T-helper 9 cell (primary cell): ENCODE data around the gene POLR1A.
"Not testable (repeated sequence)": the region's sequence is repeated elsewhere in the genome, so short reads cannot be mapped to it uniquely, and the experiment has no call there.

Experiments
- DNase-seq: peaks from one replicate; pipeline ENCODE4 v3.0.0-alpha.2; 2020

POLR1A gene

GRCh38 chr2:85995648-85996529, 109.8 kb downstream of the POLR1A start:
- no peak for DNase-seq

GRCh38 chr2:85994897-85995647, 110.6 kb downstream of the POLR1A start:
- DNase-seq, result no peak

GRCh38 chr2:85994421-85994777, 111.3 kb downstream of the POLR1A start:
- DNase-seq, result no peak

- no peak for DNase-seq
Observed at GRCh38 chr2:85992611-85993010, 113.1 kb downstream of the POLR1A start.

- not testable (repeated sequence) for DNase-seq
Observed at GRCh38 chr2:85992053-85992452, 113.6 kb downstream of the POLR1A start.

GRCh38 chr2:85990084-85990483, 115.6 kb downstream of the POLR1A start:
- no peak for DNase-seq

- no peak for DNase-seq
Observed at GRCh38 chr2:85989288-85989865, 116.3 kb downstream of the POLR1A start.

GRCh38 chr2:85988914-85989270, 116.8 kb downstream of the POLR1A start:
- DNase-seq, result no peak

- DNase-seq, result no peak
Observed at GRCh38 chr2:85988175-85988913, 117.3 kb downstream of the POLR1A start.

GRCh38 chr2:85987266-85988174, 118.2 kb downstream of the POLR1A start:
- DNase-seq, result no peak

GRCh38 chr2:85986121-85986520, 119.6 kb downstream of the POLR1A start:
- DNase-seq, result no peak

- no peak for DNase-seq
Observed at GRCh38 chr2:85984788-85985187, 120.9 kb downstream of the POLR1A start.

- no peak for DNase-seq
Observed at GRCh38 chr2:85983766-85984165, 121.9 kb downstream of the POLR1A start.

- DNase-seq, result no peak
Observed at GRCh38 chr2:85981579-85982247, 124.0 kb downstream of the POLR1A start.

- no peak for DNase-seq
Observed at GRCh38 chr2:85978883-85979780, 126.6 kb downstream of the POLR1A start.

GRCh38 chr2:85976106-85976920, 129.4 kb downstream of the POLR1A start:
- no peak for DNase-seq

GRCh38 chr2:85975581-85975980, 130.1 kb downstream of the POLR1A start:
- DNase-seq, result no peak

- DNase-seq, result no peak
Observed at GRCh38 chr2:85974390-85974789, 131.3 kb downstream of the POLR1A start.

- no peak for DNase-seq
Observed at GRCh38 chr2:85972355-85972754, 133.3 kb downstream of the POLR1A start.
